GM10248 (cell line): ENCODE data around the gene EXOC2.

Source experiments
- CTCF ChIA-PET: fragments of 300-600 bp; sonication (Branson Sonifier 250); formaldehyde crosslinking; extraction: SDS; loops from one replicate; lab custom pipeline; 2021; ENCODE audit warnings: antibody characterized with exemption; lab: Yijun Ruan, JAX
- POLR2A ChIA-PET: fragments of 350-650 bp; sonication (Branson Sonifier 250); formaldehyde crosslinking; extraction: SDS; loops from one replicate; lab custom pipeline; 2020; ENCODE audit warnings: antibody characterized with exemption; lab: Yijun Ruan, JAX
- DNase-seq: peaks from one replicate; pipeline ENCODE4 v3.0.0; 2012; ENCODE audit errors: extremely low spot score
- TF ChIP-seq, protein P1 (sequence below): IDR thresholded peaks from 2 replicates; pipeline ENCODE4 v1.5.1; 2012; ENCODE audit warnings: mild to moderate bottlenecking, low read depth; ENCODE audit errors: extremely low read depth, missing control alignments, control extremely low read depth

Gene EXOC2

DNA sequence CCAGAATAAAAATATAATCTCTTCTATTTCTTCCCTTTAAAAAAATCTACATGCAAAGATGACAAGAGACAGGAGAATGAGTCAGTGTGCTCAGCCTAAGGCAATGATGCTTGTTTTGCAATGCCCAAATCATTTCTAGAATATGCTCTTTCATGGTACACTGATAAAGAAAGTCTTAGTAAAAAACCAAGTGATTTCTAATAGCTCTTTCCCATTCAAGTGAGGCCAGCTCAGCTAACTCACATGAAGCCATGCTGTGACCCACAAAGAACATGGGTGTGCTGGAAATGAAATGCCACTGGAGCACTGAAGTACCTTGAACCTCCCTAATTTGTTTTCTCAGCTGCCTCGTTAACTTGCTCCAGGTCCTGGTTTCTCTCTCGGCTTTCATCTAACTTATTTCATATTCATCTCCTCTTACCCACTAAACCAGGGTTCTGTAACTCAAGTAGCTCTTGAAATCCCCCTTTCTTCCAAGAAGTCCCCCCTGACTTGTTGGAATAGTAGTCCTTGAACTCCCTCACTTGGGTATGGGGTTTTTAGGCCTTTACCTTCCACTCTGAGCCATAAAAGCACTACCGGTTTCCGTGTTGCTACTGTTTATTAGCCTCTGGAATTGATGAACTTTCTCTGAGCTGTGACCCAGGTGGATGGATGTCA, 208.7 kb downstream of the EXOC2 start:
- no peak for DNase-seq
- ChIA-PET POLR2A (interaction anchor here (1.2 kb wide), 1 partner anchor 92 kb away, joined by 7 read pairs; the partner anchor contains the start of gene IRF4), CTCF (interaction anchor here (0.7 to 1.9 kb wide), 5 partner anchors 9 to 291 kb away, joined by 3 to 6 read pairs (median 4); no protein-coding TSS in a partner anchor)
- TF ChIP-seq, protein P1, sequence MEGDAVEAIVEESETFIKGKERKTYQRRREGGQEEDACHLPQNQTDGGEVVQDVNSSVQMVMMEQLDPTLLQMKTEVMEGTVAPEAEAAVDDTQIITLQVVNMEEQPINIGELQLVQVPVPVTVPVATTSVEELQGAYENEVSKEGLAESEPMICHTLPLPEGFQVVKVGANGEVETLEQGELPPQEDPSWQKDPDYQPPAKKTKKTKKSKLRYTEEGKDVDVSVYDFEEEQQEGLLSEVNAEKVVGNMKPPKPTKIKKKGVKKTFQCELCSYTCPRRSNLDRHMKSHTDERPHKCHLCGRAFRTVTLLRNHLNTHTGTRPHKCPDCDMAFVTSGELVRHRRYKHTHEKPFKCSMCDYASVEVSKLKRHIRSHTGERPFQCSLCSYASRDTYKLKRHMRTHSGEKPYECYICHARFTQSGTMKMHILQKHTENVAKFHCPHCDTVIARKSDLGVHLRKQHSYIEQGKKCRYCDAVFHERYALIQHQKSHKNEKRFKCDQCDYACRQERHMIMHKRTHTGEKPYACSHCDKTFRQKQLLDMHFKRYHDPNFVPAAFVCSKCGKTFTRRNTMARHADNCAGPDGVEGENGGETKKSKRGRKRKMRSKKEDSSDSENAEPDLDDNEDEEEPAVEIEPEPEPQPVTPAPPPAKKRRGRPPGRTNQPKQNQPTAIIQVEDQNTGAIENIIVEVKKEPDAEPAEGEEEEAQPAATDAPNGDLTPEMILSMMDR: no peak

DNA sequence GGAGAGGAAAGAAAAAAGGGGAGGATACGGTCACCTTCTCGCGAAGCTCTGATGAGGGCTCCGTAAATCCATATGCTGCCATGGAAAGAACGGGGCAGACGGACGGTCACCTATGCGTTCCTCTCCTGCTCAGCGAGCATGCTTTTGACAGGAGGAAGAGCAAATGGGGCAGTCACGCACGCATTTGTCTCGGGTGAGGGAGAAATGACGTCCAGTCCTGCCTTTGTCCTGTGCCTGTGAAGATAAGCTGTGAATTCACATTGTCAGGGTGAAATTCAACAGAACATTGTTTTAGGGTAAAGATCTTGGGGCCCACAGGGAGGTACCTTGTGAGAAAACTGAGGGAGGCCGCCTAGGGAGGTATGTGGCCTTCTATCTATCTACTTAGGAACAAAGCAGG, 217.6 kb downstream of the EXOC2 start:
- DNase-seq: no peak
- TF ChIP-seq, protein P1: no peak
- ChIA-PET POLR2A (interaction anchor here (1.0 kb wide), 1 partner anchor 84 kb away, joined by 3 read pairs; the partner anchor contains the start of gene IRF4), CTCF (interaction anchor here (0.9 to 1.4 kb wide), 5 partner anchors 11 to 30 kb away, joined by 3 to 5 read pairs (median 3); no protein-coding TSS in a partner anchor)

DNA sequence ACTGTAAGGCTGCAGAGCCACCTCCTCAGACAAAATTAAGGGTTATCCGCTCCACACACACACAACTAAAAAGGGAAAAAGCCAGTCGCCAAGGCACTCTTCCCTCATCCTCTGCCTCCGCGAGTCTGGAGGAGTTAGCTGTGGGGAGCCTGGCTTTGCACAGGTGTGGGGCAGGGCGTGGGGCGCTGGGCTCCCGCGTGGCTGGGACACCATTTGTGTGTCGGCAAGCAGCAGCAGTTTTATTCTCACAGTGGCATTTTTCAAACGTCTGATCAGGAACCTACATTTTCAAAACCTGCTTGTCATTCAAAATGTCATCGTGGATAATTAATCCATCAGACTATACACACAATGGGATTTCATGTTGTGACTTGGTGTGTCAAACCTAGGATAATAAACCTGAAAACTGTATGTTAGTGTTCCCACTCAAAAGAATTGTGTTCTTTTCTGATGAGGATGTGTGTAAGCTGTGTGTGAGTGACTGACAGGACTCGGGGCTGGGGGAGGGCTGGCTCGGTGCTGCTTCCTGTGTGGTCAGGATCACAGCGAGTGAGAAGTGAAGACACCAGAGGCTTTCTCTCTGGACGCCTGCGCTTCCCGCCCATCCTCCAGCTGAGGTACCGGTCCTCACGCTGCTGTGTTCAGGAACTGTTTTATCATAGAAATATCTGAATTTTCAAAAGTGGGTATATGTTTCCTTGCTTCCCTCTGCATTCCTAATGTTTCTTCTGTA, 218.3 kb downstream of the EXOC2 start:
- CTCF ChIA-PET: interaction anchor here (0.9 to 1.6 kb wide), 8 partner anchors 12 to 326 kb away, joined by 3 to 5 read pairs (median 3); no protein-coding TSS in a partner anchor
- TF ChIP-seq, protein P1: no peak
- DNase-seq: peak; percentile 85
- POLR2A ChIA-PET: no interaction called here

DNA sequence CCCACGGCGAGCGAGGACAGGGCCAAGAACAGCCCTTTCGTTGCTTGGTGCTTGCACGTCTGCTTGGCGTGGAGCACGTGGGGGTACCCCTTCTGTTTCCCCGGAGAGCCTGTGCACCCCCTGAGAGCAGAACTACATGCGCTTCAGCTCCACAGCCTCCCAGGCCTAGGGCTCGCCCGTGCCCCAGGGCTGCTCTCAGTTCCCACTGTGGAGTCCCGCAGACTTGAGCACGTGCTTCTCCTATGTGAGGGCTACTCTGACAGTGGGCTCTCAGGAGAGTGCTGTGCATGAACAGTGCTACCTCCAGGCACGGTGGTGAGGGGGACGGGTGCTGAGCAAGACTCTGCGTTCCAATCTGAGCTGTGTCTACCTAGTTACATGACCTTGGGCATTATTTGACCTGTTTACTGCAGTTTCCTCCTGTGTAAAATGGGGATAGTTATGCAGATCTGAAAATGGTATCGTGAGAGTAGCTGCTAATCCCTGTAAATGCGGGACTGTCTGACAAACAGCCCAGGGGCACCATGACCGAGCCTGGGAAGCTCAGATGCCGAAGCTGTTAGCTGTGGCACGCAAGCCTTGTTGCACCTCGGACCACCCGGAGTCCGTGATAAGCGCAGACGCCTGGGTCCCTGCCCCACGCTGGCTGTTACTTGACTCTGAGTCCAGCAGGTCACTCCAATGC, 219.0 kb downstream of the EXOC2 start:
- POLR2A ChIA-PET: no interaction called here
- TF ChIP-seq, protein P1: no peak
- CTCF ChIA-PET: interaction anchor here (1.1 to 1.6 kb wide), 5 partner anchors 15 to 326 kb away, joined by 3 to 4 read pairs (median 3); no protein-coding TSS in a partner anchor
- DNase-seq: no peak

DNA sequence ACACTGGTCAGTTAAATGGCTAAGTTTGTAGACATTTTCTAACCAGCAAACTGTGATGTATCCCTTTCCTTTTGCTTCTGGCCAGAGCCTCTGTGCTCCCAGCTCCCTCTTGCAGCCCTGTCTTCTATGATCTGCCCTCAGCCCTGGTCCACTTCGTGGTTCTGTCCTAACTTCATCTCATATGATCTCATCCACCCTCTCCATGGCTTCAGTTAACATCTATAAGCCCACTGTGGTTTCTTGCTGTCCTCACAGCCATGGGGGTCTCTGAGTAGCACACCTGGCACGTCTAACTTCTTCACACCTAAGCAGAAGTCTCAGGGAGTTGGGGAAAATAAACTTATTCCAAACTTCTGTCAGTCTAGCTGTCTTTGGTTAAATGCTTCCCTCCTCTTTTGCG, 219.6 kb downstream of the EXOC2 start:
- ChIA-PET POLR2A (no interaction called here), CTCF (interaction anchor here (1.1 to 1.6 kb wide), 4 partner anchors 16 to 325 kb away, joined by 3 to 4 read pairs (median 3); no protein-coding TSS in a partner anchor)
- TF ChIP-seq, protein P1: no peak
- no peak for DNase-seq
